ENCODE measurements around the gene TEDC1.

TEDC1 gene

GRCh38 chr14:105475269-105476096 is 15.6 kb upstream of the TEDC1 start:
- peaks cover under 1% of the 10 kb centered on the region for H3K36me3 Mint-ChIP-seq (ENCODE audit: low read depth)
- H3K4me1 Mint-ChIP-seq (ENCODE audit: low read depth) = peaks cover 19% of the 10 kb centered on the region
- peaks cover 26% of the 10 kb centered on the region for H3K27me3 Mint-ChIP-seq
- H3K9me3 Mint-ChIP-seq = no peaks in the 10 kb centered on the region
- DNase-seq = no peak
- H3K4me3 Mint-ChIP-seq = peak overlapping the region; percentile 43
- H3K27ac Mint-ChIP-seq = no peak overlapping the region

- peaks cover 27% of the 10 kb centered on the region for H3K4me1 Mint-ChIP-seq (ENCODE audit: low read depth)
- H3K4me3 Mint-ChIP-seq = no peak overlapping the region
- peaks cover 26% of the 10 kb centered on the region for H3K27me3 Mint-ChIP-seq
- H3K36me3 Mint-ChIP-seq (ENCODE audit: low read depth) = no peaks in the 10 kb centered on the region
- no peak for DNase-seq
- H3K27ac Mint-ChIP-seq = no peak overlapping the region
- no peaks in the 10 kb centered on the region for H3K9me3 Mint-ChIP-seq
Observed at GRCh38 chr14:105476097-105476830, 14.8 kb upstream of the TEDC1 start.

DNA sequence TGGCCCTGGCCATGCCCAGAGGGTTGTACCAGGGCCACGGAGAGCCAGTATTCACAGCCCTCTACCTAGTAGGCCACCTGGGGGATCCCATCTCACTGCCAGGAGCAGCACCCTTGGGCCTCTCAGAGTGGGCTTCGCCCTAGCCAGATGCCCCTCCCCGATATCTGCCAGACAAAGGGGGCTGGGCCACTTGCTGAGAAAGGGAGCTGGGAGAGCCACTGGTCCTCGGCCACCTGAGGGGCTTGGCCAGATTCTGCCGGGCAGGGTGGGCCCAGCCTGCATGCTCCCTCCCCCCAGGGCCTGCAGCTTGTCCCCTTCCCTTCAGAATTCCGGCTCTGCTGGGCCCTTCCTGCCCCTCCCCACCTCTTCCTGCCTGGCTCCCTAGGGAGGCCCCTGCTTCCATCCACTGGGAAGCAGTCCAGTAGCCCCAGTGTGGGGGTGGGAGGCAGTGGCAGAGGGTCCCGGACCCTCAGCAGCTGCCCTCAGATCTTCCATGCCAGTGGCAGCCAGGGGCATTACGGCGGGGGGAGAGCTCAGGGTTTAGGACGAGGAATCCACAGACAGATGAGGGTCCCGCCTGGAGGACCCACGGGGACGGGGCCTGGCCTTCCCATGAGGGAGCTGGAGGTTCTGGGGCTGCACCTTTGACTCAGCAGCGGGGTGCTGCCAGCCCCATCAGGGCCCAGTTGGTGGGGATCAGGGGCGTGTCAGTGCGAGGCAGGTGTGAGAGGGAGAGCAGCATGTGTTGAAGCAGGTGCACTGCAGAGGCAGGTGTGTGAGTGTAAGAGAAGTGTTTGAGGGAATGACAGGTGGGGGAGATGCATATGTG is 14.0 kb upstream of the TEDC1 start:
- Mint-ChIP-seq H3K27me3 (peaks cover 26% of the 10 kb centered on the region), H3K9me3 (no peaks in the 10 kb centered on the region), H3K27ac (no peak overlapping the region), H3K36me3 (ENCODE audit: low read depth) (no peaks in the 10 kb centered on the region), H3K4me1 (ENCODE audit: low read depth) (peaks cover 33% of the 10 kb centered on the region), H3K4me3 (no peak overlapping the region)
- DNase-seq = no peak

DNA sequence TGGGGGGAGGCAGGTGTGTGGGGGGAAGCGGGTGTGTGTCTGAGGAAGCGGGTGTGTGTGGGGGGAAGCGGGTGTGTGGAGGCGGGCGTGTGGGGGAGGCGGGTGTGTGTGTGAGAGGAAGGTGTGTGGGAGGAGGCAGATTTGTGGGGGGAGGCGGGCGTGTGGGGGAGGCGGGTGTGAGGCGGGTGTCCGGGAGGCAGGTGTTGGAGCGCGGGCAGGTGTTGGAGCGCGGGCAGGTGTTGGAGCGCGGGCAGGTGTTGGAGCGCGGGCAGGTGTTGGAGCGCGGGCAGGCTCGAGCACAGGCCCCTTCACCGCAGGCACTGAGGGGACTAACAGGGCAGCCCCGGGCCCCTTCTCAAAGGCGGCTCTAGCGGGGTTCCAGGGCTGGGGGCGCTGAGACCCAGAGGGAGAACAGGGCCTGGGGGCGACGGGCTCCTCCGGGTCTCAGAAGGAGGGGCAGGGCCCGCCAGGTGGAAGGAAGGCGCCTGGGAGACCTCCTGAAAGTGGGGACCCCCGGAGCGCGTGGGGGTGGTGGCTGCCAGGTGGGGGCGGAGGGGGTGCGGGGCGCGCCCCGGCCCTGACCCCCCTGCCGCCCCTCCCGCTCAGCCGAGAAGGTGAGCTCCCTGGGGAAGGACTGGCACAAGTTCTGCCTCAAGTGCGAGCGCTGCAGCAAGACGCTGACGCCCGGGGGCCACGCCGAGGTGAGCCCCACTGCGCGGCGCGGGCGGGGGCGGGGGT is 13.2 kb upstream of the TEDC1 start:
- DNase-seq = no peak
- Mint-ChIP-seq H3K4me3 (no peak overlapping the region), H3K27ac (no peak overlapping the region)

GRCh38 chr14:105478398-105479251 is 12.4 kb upstream of the TEDC1 start:
- DNase-seq = no peak
- H3K27me3 Mint-ChIP-seq = peaks cover 26% of the 10 kb centered on the region
- peaks cover 45% of the 10 kb centered on the region for H3K4me1 Mint-ChIP-seq (ENCODE audit: low read depth)
- no peaks in the 10 kb centered on the region for H3K36me3 Mint-ChIP-seq (ENCODE audit: low read depth)
- no peaks in the 10 kb centered on the region for H3K9me3 Mint-ChIP-seq
- H3K27ac Mint-ChIP-seq = no peak overlapping the region
- H3K4me3 Mint-ChIP-seq = no peak overlapping the region

More for the DNA sequence above, 13.2 kb upstream of the TEDC1 start:
- H3K27me3 Mint-ChIP-seq = peaks cover 26% of the 10 kb centered on the region
- H3K4me1 Mint-ChIP-seq (ENCODE audit: low read depth) = peaks cover 41% of the 10 kb centered on the region
- H3K9me3 Mint-ChIP-seq = no peaks in the 10 kb centered on the region
- no peaks in the 10 kb centered on the region for H3K36me3 Mint-ChIP-seq (ENCODE audit: low read depth)

DNA sequence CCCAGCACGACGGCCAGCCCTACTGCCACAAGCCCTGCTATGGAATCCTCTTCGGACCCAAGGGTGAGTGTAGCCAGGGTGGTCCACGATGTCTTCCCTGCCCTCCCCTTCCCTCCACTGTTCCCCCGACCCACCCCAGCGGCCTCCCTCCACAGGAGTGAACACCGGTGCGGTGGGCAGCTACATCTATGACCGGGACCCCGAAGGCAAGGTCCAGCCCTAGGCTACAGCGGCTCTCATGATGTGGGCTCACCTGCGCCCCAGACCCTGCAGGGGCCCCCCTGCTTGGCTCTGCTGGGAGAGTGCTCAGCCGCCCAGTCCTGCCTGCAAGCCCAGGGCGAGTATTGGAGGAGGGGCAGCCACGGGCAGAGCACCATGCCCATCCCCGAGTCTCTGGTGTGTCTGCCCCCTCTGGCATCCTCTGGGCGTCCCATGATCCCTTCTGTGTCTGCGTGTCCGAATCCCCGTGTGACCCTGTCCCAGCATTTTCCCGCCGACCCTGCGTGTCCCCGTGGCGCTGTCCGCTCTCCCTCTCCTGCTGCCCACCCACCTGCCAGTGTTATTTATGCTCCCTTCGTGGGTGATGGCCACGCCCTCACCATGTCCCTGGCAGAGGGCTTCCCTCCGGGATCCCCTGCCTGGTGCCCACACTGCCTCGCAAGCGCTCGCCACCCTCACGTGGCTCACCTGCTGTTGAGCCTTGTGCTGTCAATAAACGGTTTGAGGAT is 11.5 kb upstream of the TEDC1 start:
- Mint-ChIP-seq H3K36me3 (ENCODE audit: low read depth) (no peaks in the 10 kb centered on the region), H3K4me1 (ENCODE audit: low read depth) (peaks cover 50% of the 10 kb centered on the region), H3K9me3 (no peaks in the 10 kb centered on the region), H3K27me3 (peaks cover 26% of the 10 kb centered on the region), H3K4me3 (no peak overlapping the region), H3K27ac (no peak overlapping the region)
- no peak for DNase-seq

- H3K27ac Mint-ChIP-seq = peak overlapping the region; percentile 18
- H3K4me3 Mint-ChIP-seq = no peak overlapping the region
- peaks cover 25% of the 10 kb centered on the region for H3K27me3 Mint-ChIP-seq
- DNase-seq = no peak
- no peaks in the 10 kb centered on the region for H3K9me3 Mint-ChIP-seq
- H3K36me3 Mint-ChIP-seq (ENCODE audit: low read depth) = no peaks in the 10 kb centered on the region
- peaks cover 57% of the 10 kb centered on the region for H3K4me1 Mint-ChIP-seq (ENCODE audit: low read depth)
Observed at GRCh38 chr14:105480199-105480746, 10.8 kb upstream of the TEDC1 start.

- Mint-ChIP-seq H3K36me3 (ENCODE audit: low read depth) (no peaks in the 10 kb centered on the region), H3K4me1 (ENCODE audit: low read depth) (peaks cover 60% of the 10 kb centered on the region), H3K9me3 (no peaks in the 10 kb centered on the region), H3K4me3 (peak overlapping the region; percentile 72), H3K27ac (peak overlapping the region; percentile 96), H3K27me3 (peaks cover 16% of the 10 kb centered on the region)
- peak; percentile 95 for DNase-seq
Observed at GRCh38 chr14:105480807-105481801, 9.9 kb upstream of the TEDC1 start.

DNA sequence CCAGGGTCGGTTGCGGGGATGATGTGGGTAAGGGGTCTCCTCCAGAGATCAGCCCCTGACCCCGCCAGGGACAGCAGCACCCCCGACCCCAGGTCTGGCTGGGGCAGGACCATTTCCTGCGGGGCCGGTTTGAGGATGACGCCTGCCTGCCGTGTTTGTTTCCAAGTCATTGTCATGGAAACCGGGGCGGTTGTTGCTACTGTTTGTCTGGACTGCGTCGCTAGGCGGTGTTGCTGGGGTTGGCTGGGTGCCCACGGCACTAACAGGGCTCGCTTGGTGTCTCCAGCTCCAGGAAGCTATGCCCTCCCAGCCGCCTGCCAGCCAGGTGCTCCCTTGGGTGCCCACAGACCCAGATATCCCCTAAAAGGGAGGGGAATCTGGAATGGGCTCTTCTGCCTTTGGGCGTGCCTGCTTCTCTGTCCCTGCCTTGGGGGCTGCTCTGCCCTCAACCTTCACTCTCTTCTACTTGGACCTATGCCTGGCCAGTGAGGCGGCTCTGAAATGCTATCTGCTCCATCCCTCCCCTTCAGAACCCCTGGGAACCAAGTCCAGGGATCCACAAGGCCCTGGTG is 9.1 kb upstream of the TEDC1 start:
- Mint-ChIP-seq H3K36me3 (ENCODE audit: low read depth) (no peaks in the 10 kb centered on the region), H3K9me3 (no peaks in the 10 kb centered on the region), H3K4me3 (peak overlapping the region; percentile 68), H3K27ac (peak overlapping the region; percentile 96), H3K27me3 (peaks cover 11% of the 10 kb centered on the region), H3K4me1 (ENCODE audit: low read depth) (peaks cover 63% of the 10 kb centered on the region)
- peak; percentile 86 for DNase-seq

GRCh38 chr14:105482486-105483110 is 8.4 kb upstream of the TEDC1 start:
- H3K27ac Mint-ChIP-seq = peak overlapping the region; percentile 96
- peaks cover 7% of the 10 kb centered on the region for H3K27me3 Mint-ChIP-seq
- H3K4me3 Mint-ChIP-seq = peak overlapping the region; percentile 26
- peaks cover 59% of the 10 kb centered on the region for H3K4me1 Mint-ChIP-seq (ENCODE audit: low read depth)
- H3K36me3 Mint-ChIP-seq (ENCODE audit: low read depth) = no peaks in the 10 kb centered on the region
- DNase-seq = no peak
- H3K9me3 Mint-ChIP-seq = no peaks in the 10 kb centered on the region
